Calu3 (cell line): ENCODE data around the gene COL18A1. TPM values are rescaled to one million over a fixed set of nuclear protein-coding genes. Genes with fewer than 3 reads are reported as not detected.
"Not testable (repeated sequence)": the region's sequence is repeated elsewhere in the genome, so short reads cannot be mapped to it uniquely, and the experiment has no call there.

ENCODE experiments used
- BruUV-seq: library from RNA; stranded (reverse); fragments of 400-500 nt; replicated peaks from 2 replicates; lab custom pipeline; 2021; lab: Mats Ljungman, UMichigan
- CTCF ChIA-PET: fragments of 300-600 bp; sonication (Branson Sonifier 250); formaldehyde crosslinking; loops from one replicate; lab custom pipeline; 2022; ENCODE audit warnings: antibody characterized with exemption; lab: Charles Lee
- DNase-seq: peaks from one replicate; pipeline ENCODE4 v3.0.0; 2022
- H3K27ac Mint-ChIP-seq: one replicate; pipeline ENCODE4 v1.8.0; 2022; ENCODE audit warnings: mixed read lengths; ENCODE audit not compliant: unreplicated experiment
- H3K27me3 Mint-ChIP-seq: one replicate; pipeline ENCODE4 v1.8.0; 2022; ENCODE audit warnings: mixed read lengths; ENCODE audit not compliant: unreplicated experiment
- H3K36me3 Mint-ChIP-seq: one replicate; pipeline ENCODE4 v1.8.0; 2022; ENCODE audit warnings: mild to moderate bottlenecking, moderate library complexity, mixed read lengths; ENCODE audit not compliant: insufficient read depth, unreplicated experiment
- H3K4me1 Mint-ChIP-seq: one replicate; pipeline ENCODE4 v1.8.0; 2022; ENCODE audit warnings: mild to moderate bottlenecking, low read depth, mixed read lengths; ENCODE audit not compliant: unreplicated experiment
- H3K4me3 Mint-ChIP-seq: one replicate; pipeline ENCODE4 v1.8.0; 2022; ENCODE audit warnings: mild to moderate bottlenecking, low read depth, moderate library complexity, mixed read lengths; ENCODE audit not compliant: unreplicated experiment
- H3K9me3 Mint-ChIP-seq: one replicate; pipeline ENCODE4 v1.8.0; 2022; ENCODE audit warnings: low read depth, mixed read lengths; ENCODE audit not compliant: unreplicated experiment
- intact Hi-C: fragments of 100-400 bp; cut with micrococcal nuclease; formaldehyde crosslinking; loops from one replicate; pipeline ENCODE4 v1.10.0; 2022; ENCODE audit not compliant: unreplicated experiment
- total RNA-seq: library from RNA; stranded (reverse); gene quantifications from 2 replicates; pipeline ENCODE4 v1.2.3, GENCODE V29; 2022
- TF ChIP-seq, protein P1 (sequence below): fragments of 200-600 bp; IDR thresholded peaks from one replicate; pipeline ENCODE4 v1.8.0; 2022; ENCODE audit warnings: antibody characterized with exemption; ENCODE audit not compliant: unreplicated experiment

The COL18A1 gene
- total RNA-seq, 1 experiment from 2014 or later = 82.9 TPM

DNA sequence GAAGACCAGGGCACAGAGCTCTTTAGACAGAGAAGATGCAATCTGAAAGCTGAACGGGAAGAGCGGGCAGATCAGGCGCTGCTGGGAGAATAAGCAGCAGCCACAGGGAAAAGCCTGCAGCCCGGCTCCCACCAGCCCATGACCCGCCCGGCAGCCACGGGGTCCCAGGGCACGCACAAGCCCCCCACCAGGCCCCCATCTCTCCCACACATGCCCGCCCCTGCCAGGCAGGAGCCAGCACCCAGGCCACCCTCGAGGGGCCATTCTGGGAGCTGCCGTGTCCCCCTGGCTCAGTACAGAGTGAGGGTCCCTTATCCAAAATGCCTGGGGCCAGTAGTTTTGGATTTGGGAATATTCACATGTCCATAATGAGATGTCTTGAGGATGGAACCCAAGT is 120.9 kb downstream of the COL18A1 start:
- intact Hi-C loops = no loop called here
- TF ChIP-seq, protein P1, sequence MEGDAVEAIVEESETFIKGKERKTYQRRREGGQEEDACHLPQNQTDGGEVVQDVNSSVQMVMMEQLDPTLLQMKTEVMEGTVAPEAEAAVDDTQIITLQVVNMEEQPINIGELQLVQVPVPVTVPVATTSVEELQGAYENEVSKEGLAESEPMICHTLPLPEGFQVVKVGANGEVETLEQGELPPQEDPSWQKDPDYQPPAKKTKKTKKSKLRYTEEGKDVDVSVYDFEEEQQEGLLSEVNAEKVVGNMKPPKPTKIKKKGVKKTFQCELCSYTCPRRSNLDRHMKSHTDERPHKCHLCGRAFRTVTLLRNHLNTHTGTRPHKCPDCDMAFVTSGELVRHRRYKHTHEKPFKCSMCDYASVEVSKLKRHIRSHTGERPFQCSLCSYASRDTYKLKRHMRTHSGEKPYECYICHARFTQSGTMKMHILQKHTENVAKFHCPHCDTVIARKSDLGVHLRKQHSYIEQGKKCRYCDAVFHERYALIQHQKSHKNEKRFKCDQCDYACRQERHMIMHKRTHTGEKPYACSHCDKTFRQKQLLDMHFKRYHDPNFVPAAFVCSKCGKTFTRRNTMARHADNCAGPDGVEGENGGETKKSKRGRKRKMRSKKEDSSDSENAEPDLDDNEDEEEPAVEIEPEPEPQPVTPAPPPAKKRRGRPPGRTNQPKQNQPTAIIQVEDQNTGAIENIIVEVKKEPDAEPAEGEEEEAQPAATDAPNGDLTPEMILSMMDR = no peak
- H3K27ac Mint-ChIP-seq = no peak overlapping the region
- CTCF ChIA-PET = interaction anchor here (0.6 kb wide), 1 partner anchor 188 kb away, joined by 4 read pairs; no protein-coding TSS in a partner anchor
- H3K27me3 Mint-ChIP-seq = no peaks in the 10 kb centered on the region
- H3K36me3 Mint-ChIP-seq = peaks cover 15% of the 10 kb centered on the region
- DNase-seq = no peak
- H3K4me3 Mint-ChIP-seq = no peak overlapping the region
- H3K4me1 Mint-ChIP-seq = no peaks in the 10 kb centered on the region
- no TSS peak for BruUV-seq
- peaks cover 4% of the 10 kb centered on the region for H3K9me3 Mint-ChIP-seq

DNA sequence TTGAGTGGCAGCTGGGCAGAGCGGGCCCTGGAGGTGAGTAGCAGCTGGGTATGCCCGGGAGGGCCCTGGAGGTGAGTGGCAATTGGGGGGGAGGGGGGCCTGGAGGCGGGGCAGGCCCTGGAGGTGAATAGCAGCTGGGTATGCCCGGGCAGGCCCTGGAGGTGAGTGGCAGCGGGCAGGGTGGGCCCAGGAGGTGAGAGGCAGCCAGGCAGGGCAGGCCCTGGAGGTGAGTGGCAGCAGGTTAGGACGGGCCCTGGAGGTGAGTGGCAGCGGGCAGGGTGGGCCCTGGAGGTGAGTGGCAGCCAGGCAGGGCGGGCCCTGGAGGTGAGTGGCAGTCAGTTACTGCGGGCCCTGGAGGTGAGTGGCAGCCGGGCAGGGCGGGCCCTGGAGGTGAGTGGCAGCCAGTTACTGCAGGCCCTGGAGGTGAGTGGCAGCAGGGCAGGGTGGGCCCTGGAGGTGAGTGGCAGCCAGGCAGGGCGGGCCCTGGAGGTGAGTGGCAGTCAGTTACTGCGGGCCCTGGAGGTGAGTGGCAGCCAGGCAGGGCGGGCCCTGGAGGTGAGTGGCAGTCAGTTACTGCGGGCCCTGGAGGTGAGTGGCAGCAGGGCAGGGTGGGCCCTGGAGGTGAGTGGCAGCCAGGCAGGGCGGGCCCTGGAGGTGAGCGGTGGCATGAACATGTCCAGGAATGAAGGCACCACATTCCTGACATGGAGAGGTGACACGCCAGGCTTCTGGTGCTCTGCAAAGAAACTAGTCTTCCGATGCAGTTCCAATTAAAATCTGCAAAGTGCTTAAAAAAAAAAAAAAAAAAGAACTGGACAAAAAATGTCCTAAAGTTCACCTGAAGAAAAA is 122.4 kb downstream of the COL18A1 start:
- H3K27me3 Mint-ChIP-seq, H3K4me1 Mint-ChIP-seq, H3K27ac Mint-ChIP-seq, BruUV-seq, intact Hi-C loops, DNase-seq, CTCF ChIA-PET, H3K4me3 Mint-ChIP-seq, H3K9me3 Mint-ChIP-seq: not testable (repeated sequence)
- peaks cover 19% of the 10 kb centered on the region for H3K36me3 Mint-ChIP-seq

DNA sequence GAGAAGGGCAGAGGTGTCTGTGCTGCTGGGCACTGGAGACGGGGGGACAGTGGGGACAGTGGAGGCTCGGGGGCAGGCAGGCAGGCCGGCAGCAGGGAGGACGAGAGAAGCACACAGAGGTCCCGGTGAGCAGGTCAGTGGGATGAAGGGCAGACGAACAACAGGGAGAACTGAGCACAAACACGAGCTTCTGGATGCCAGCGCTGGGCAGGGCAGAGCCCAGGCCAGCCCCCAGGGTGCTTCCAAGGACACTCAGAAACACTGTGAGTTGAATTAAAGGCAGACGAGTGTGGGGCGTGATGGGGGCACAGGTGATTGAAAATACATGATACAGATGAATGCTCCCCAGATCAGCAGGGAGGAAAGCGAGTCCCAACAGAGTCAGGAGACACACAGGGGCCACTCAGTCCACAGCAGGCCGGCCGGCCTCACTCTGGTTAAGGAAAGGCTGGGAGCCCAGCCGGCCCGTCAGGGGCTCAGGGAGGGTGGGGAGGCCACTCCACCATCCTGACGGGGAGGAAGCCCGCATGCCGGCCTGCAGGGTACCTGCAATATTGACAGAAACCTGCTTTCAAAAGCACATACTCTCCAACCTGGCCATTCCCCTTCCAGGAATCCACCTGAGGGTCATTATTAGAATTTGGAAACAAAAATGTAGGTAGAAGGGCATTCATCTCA is 123.2 kb downstream of the COL18A1 start:
- TF ChIP-seq, protein P1 = no peak
- Mint-ChIP-seq H3K4me1 (no peaks in the 10 kb centered on the region), H3K27me3 (no peaks in the 10 kb centered on the region), H3K36me3 (peaks cover 11% of the 10 kb centered on the region), H3K9me3 (no peaks in the 10 kb centered on the region), H3K4me3 (no peak overlapping the region), H3K27ac (no peak overlapping the region)
- DNase-seq = no peak
- intact Hi-C loops = no loop called here
- no TSS peak for BruUV-seq
- CTCF ChIA-PET = no interaction called here

DNA sequence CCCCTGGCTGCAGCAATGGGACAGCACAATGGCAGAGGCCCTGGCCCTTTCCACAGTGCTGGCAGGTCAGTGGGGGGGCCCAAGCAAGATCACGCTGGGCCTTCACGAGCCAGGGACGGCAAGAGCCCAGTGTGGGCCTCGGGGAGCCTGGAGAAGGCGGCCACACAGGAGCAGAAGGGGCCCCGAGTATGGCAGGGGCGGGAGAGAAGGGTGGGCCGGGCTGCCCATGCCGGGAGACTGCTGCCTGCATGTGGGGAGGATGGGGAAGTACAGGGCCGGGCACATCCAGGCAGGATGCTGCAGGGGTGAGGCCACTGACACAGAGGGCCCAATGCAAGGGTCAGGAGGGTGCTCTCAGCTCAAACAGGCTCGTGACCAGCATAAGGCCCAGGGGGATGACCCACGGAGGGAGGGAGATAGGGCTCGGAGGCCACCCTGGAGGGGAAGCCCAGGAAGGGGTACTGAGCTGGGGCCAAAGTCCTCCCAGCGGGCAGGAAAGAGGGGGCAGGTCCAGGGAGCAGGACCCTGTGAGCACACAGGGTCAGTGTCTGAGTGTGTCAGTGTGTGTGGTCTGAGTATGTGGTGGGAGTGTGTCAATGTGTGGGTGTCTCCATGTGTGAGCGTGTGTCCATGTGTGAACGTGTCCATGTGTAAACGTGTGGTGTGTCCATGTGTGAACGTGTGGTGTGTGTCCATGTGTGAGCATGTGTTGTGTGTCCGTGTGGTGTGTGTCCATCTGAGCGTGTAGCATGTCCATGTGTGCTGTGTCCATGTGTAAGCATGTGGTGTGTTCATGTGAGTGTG is 124.2 kb downstream of the COL18A1 start:
- Mint-ChIP-seq H3K4me3 (no peak overlapping the region), H3K9me3 (no peaks in the 10 kb centered on the region), H3K27me3 (no peaks in the 10 kb centered on the region), H3K36me3 (peaks cover 11% of the 10 kb centered on the region), H3K27ac (no peak overlapping the region), H3K4me1 (no peaks in the 10 kb centered on the region)
- TF ChIP-seq, protein P1 = no peak
- DNase-seq = no peak
- CTCF ChIA-PET = no interaction called here
- BruUV-seq = no TSS peak
- intact Hi-C loops = no loop called here
